ENCODE results near the gene CDK16.

CDK16 gene

GRCh38 chrX:47222751-47223350, 4.4 kb downstream of the CDK16 start:
- Histone ChIP-seq H3K27me3 (replicated peaks; ENCODE audit: control insufficient read depth, insufficient read depth, low read length) (no peaks in the 10 kb centered on the region), H3K4me3 (replicated peaks; ENCODE audit: low read depth, low read length) (no peak overlapping the region), H3K36me3 (ENCODE audit: control insufficient read depth, insufficient read depth, low read length) (peaks cover 15% of the 10 kb centered on the region)
- TF ChIP-seq, protein P1, sequence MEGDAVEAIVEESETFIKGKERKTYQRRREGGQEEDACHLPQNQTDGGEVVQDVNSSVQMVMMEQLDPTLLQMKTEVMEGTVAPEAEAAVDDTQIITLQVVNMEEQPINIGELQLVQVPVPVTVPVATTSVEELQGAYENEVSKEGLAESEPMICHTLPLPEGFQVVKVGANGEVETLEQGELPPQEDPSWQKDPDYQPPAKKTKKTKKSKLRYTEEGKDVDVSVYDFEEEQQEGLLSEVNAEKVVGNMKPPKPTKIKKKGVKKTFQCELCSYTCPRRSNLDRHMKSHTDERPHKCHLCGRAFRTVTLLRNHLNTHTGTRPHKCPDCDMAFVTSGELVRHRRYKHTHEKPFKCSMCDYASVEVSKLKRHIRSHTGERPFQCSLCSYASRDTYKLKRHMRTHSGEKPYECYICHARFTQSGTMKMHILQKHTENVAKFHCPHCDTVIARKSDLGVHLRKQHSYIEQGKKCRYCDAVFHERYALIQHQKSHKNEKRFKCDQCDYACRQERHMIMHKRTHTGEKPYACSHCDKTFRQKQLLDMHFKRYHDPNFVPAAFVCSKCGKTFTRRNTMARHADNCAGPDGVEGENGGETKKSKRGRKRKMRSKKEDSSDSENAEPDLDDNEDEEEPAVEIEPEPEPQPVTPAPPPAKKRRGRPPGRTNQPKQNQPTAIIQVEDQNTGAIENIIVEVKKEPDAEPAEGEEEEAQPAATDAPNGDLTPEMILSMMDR (IDR thresholded peaks at IDR 0.05; ENCODE audit: insufficient read depth, low read length, poor library complexity, severe bottlenecking): no peak
- DNase-seq (ENCODE audit: extremely low read depth, insufficient read length): no peak

DNA sequence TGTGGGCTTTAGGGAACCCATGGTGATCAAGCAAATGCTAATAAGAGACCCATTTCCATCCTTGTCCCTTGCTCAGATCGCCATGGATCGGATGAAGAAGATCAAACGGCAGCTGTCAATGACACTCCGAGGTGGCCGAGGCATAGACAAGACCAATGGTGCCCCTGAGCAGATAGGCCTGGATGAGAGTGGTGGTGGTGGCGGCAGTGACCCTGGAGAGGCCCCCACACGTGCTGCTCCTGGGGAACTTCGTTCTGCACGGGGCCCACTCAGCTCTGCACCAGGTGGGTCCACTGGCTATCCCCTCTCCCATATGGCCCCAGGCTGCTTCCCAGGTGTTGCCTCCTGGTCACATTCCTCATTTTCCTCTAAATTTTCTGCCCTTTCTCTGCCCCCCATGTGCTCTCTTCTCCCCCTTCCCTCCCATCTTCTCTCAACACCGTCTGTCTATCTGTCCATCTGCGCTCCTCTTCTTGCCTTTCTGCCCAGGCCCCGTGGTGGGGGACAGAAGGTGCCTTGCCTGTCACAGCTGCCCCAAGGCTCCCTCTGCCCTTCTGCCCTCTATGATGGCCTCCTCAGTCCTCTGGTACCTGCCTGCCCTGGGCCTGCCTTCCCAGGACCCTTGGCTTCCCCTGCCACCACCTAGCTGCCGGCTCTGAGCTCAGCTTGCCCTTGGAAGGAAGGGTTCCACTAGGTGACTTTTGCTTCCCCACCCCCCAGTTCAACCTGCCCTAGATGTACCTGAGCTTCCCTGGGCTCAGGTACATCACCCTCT, 5.2 kb downstream of the CDK16 start:
- DNase-seq (ENCODE audit: extremely low read depth, insufficient read length): no peak
- H3K4me3 ChIP-seq (replicated peaks; ENCODE audit: low read depth, low read length): no peak overlapping the region
- peaks cover 15% of the 10 kb centered on the region for H3K36me3 ChIP-seq (ENCODE audit: control insufficient read depth, insufficient read depth, low read length)
- no peaks in the 10 kb centered on the region for H3K27me3 ChIP-seq (replicated peaks; ENCODE audit: control insufficient read depth, insufficient read depth, low read length)
- TF ChIP-seq, protein P1 (IDR thresholded peaks at IDR 0.05; ENCODE audit: insufficient read depth, low read length, poor library complexity, severe bottlenecking): no peak

- H3K27me3 ChIP-seq (replicated peaks; ENCODE audit: control insufficient read depth, insufficient read depth, low read length): no peaks in the 10 kb centered on the region
- TF ChIP-seq, protein P1 (IDR thresholded peaks at IDR 0.05; ENCODE audit: insufficient read depth, low read length, poor library complexity, severe bottlenecking): no peak
- H3K4me3 ChIP-seq (replicated peaks; ENCODE audit: low read depth, low read length): no peak overlapping the region
- no peak for DNase-seq (ENCODE audit: extremely low read depth, insufficient read length)
- peaks cover 15% of the 10 kb centered on the region for H3K36me3 ChIP-seq (ENCODE audit: control insufficient read depth, insufficient read depth, low read length)
These were observed 5.9 kb downstream of the CDK16 start for GRCh38 chrX:47224266-47224895.

- no peak overlapping the region for H3K4me3 ChIP-seq (replicated peaks; ENCODE audit: low read depth, low read length)
These were observed 6.4 kb downstream of the CDK16 start for GRCh38 chrX:47224896-47225290.

DNA sequence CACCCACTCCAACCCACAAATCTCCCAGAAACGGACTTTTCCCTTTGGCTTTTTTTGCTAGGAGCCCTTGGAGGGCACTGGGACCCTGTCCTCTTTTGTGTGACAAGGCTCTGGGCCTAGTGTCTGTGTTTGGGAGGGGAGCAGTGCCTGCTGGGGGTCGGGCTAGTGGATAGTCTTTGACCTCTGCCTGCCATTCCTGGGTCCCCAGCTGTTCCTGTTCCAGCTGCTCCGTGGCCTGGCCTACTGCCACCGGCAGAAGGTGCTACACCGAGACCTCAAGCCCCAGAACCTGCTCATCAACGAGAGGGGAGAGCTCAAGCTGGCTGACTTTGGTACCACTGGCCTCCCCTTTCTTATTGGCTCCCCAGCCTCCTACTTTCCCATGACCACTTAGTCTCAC, 7.6 kb downstream of the CDK16 start:
- Histone ChIP-seq H3K4me3 (replicated peaks; ENCODE audit: low read depth, low read length) (no peak overlapping the region), H3K27me3 (replicated peaks; ENCODE audit: control insufficient read depth, insufficient read depth, low read length) (no peaks in the 10 kb centered on the region), H3K36me3 (ENCODE audit: control insufficient read depth, insufficient read depth, low read length) (peaks cover 15% of the 10 kb centered on the region)
- TF ChIP-seq, protein P1 (IDR thresholded peaks at IDR 0.05; ENCODE audit: insufficient read depth, low read length, poor library complexity, severe bottlenecking): no peak
- DNase-seq (ENCODE audit: extremely low read depth, insufficient read length): no peak

More at GRCh38 chrX:47224896-47225290, 6.4 kb downstream of the CDK16 start:
- Histone ChIP-seq H3K36me3 (ENCODE audit: control insufficient read depth, insufficient read depth, low read length) (peaks cover 15% of the 10 kb centered on the region), H3K27me3 (replicated peaks; ENCODE audit: control insufficient read depth, insufficient read depth, low read length) (no peaks in the 10 kb centered on the region)
- TF ChIP-seq, protein P1 (IDR thresholded peaks at IDR 0.05; ENCODE audit: insufficient read depth, low read length, poor library complexity, severe bottlenecking): no peak
- no peak for DNase-seq (ENCODE audit: extremely low read depth, insufficient read length)

Measured in GM06990 (cell line).